Neural cell (in vitro differentiated cells): ENCODE results near the gene GLDC. TPM values are rescaled to one million over a fixed set of nuclear protein-coding genes. Genes with fewer than 3 reads are reported as not detected.

Experiments used
- H2AFZ ChIP-seq: fragments of 200-600, 300-800 bp; sonication (generic), shearing (Covaris generic); 2 replicates; pipeline ENCODE4 v1.6.0; 2014; ENCODE audit warnings: low read depth, mild to moderate bottlenecking, antibody characterized with exemption, low read length, moderate library complexity
- H3F3A ChIP-seq: fragments of 200-600 bp; shearing (Covaris generic); 2 replicates; pipeline ENCODE4 v1.6.1; 2016; ENCODE audit warnings: mild to moderate bottlenecking, moderate library complexity, mixed read lengths, antibody characterized with exemption, low read length; ENCODE audit not compliant: insufficient read depth, poor library complexity, severe bottlenecking
- H3K27ac ChIP-seq: fragments of 200-600, 300-800 bp; sonication (generic), shearing (Covaris generic); 2 replicates; pipeline ENCODE4 v1.5.1; 2014; ENCODE audit warnings: mild to moderate bottlenecking, low read length, moderate library complexity
- H3K27me3 ChIP-seq: fragments of 300-800, 200-600 bp; sonication (generic), shearing (Covaris generic); 2 replicates; pipeline ENCODE4 v1.6.0; 2014; ENCODE audit warnings: mild to moderate bottlenecking, low read depth, low read length, moderate library complexity; ENCODE audit not compliant: insufficient read depth
- H3K36me3 ChIP-seq: fragments of 300-800, 200-600 bp; sonication (generic), shearing (Covaris generic); 2 replicates; pipeline ENCODE4 v1.5.1; 2014; ENCODE audit warnings: mild to moderate bottlenecking, antibody characterized with exemption, low read length, moderate library complexity; ENCODE audit not compliant: insufficient read depth
- H3K4me2 ChIP-seq: fragments of 300-800, 200-600 bp; sonication (generic), shearing (Covaris generic); 2 replicates; pipeline ENCODE4 v1.6.0; 2014; ENCODE audit warnings: mild to moderate bottlenecking, low read length
- H3K4me3 ChIP-seq: fragments of 300-800, 200-600 bp; sonication (generic), shearing (Covaris generic); 2 replicates; pipeline ENCODE4 v1.5.1; 2014; ENCODE audit warnings: mild to moderate bottlenecking, low read length, moderate library complexity
- H3K79me2 ChIP-seq: fragments of 200-600 bp; shearing (Covaris generic); replicated peaks from 2 replicates; pipeline ENCODE4 v1.6.0; 2014; ENCODE audit warnings: mild to moderate bottlenecking, low read length, moderate library complexity; ENCODE audit not compliant: insufficient read depth
- H3K9ac ChIP-seq: fragments of 300-800, 200-600 bp; sonication (generic), shearing (Covaris generic); 2 replicates; pipeline ENCODE4 v1.6.1; 2016; ENCODE audit warnings: mild to moderate bottlenecking, low read length, mixed read lengths
- H3K9me2 ChIP-seq: fragments of 200-600 bp; shearing (Covaris generic); 2 replicates; pipeline ENCODE4 v1.6.1; 2016; ENCODE audit warnings: mild to moderate bottlenecking, low read length, mixed read lengths; ENCODE audit not compliant: insufficient read depth
- H3K9me3 ChIP-seq: fragments of 200-600, 300-800 bp; sonication (generic), shearing (Covaris generic); 2 replicates; pipeline ENCODE4 v1.6.1; 2016; ENCODE audit warnings: mild to moderate bottlenecking, mixed run types, low read length, moderate library complexity, mixed read lengths
- H4K20me1 ChIP-seq: fragments of 200-600 bp; shearing (Covaris generic); 2 replicates; pipeline ENCODE4 v1.6.1; 2016; ENCODE audit warnings: mild to moderate bottlenecking, mixed run types; ENCODE audit not compliant: insufficient read depth
- CTCF ChIP-seq: fragments of 450-650 bp; IDR thresholded peaks from 2 replicates; pipeline ENCODE4 v1.5.1; 2014; ENCODE audit warnings: antibody characterized with exemption, mild to moderate bottlenecking, moderate library complexity; ENCODE audit not compliant: poor library complexity, severe bottlenecking
- EP300 ChIP-seq: fragments of 450-650 bp; conservative IDR thresholded peaks from 2 replicates; pipeline ENCODE4 v1.6.1; 2014; ENCODE audit warnings: antibody characterized with exemption, mild to moderate bottlenecking, moderate library complexity; ENCODE audit not compliant: poor library complexity, severe bottlenecking
- EZH2 ChIP-seq: fragments of 200-600, 300-800 bp; shearing (Covaris generic), sonication (generic); IDR thresholded peaks from 2 replicates; pipeline ENCODE4 v1.6.1; 2014; ENCODE audit warnings: antibody characterized with exemption, low read length, borderline replicate concordance, mild to moderate bottlenecking; ENCODE audit not compliant: insufficient read depth, poor library complexity, severe bottlenecking
- MXI1 ChIP-seq: fragments of 450-650 bp; conservative IDR thresholded peaks from 2 replicates; pipeline ENCODE4 v1.6.1; 2014; ENCODE audit warnings: antibody characterized with exemption, mild to moderate bottlenecking; ENCODE audit not compliant: poor library complexity, severe bottlenecking
- POLR2AphosphoS5 ChIP-seq: IDR thresholded peaks from 2 replicates; pipeline ENCODE4 v1.6.1; 2012
- RAD21 ChIP-seq: fragments of 450-650 bp; conservative IDR thresholded peaks from 2 replicates; pipeline ENCODE4 v1.6.1; 2014; ENCODE audit warnings: antibody characterized with exemption, mild to moderate bottlenecking, moderate library complexity
- REST ChIP-seq: IDR thresholded peaks from 2 replicates; pipeline ENCODE4 v1.6.1; 2012; ENCODE audit warnings: borderline replicate concordance
- SMC3 ChIP-seq: fragments of 450-650 bp; conservative IDR thresholded peaks from 2 replicates; pipeline ENCODE4 v1.6.1; 2014; ENCODE audit warnings: antibody characterized with exemption, mild to moderate bottlenecking, moderate library complexity; ENCODE audit not compliant: poor library complexity
- TAF1 ChIP-seq: IDR thresholded peaks from 2 replicates; pipeline ENCODE4 v1.6.1; 2012; ENCODE audit warnings: low read depth
- polyA plus RNA-seq: library from polyadenylated mRNA; depleted of rRNA; stranded (reverse); fragments of >200 nt; gene quantifications from 2 replicates; pipeline ENCODE4 v1.2.3, GENCODE V29; 2014

Gene GLDC
- polyA plus RNA-seq, 1 donor from 2014 or later: 11.4 TPM

- Histone ChIP-seq H3K4me2 (no peak overlapping the region), H4K20me1 (no peaks in the 10 kb centered on the region), H3K9me2 (no peaks in the 10 kb centered on the region), H3F3A (no peaks in the 10 kb centered on the region), H3K4me3 (no peak overlapping the region), H3K27ac (no peak overlapping the region), H3K9ac (no peak overlapping the region), H2AFZ (no peak overlapping the region), H3K9me3 (no peaks in the 10 kb centered on the region), H3K36me3 (no peaks in the 10 kb centered on the region), H3K79me2 (no peaks in the 10 kb centered on the region), H3K27me3 (no peaks in the 10 kb centered on the region)
- TF ChIP-seq EZH2 (no peak), POLR2AphosphoS5 (no peak), EP300 (no peak)
Measured at GRCh38 chr9:6634444-6634843, 11.1 kb downstream of the GLDC start.

GRCh38 chr9:6633378-6633777 is 12.2 kb downstream of the GLDC start:
- Histone ChIP-seq H3F3A (no peaks in the 10 kb centered on the region), H3K27ac (no peak overlapping the region), H3K36me3 (no peaks in the 10 kb centered on the region), H3K4me2 (no peak overlapping the region), H4K20me1 (no peaks in the 10 kb centered on the region), H3K4me3 (no peak overlapping the region), H3K79me2 (no peaks in the 10 kb centered on the region), H3K9me2 (no peaks in the 10 kb centered on the region), H3K27me3 (no peaks in the 10 kb centered on the region), H3K9me3 (no peaks in the 10 kb centered on the region), H2AFZ (no peak overlapping the region), H3K9ac (no peak overlapping the region)
- TF ChIP-seq EZH2 (no peak), SMC3 (no peak), POLR2AphosphoS5 (no peak), EP300 (no peak), REST (no peak), TAF1 (no peak)

- no peaks in the 10 kb centered on the region for H3K36me3 ChIP-seq
- no peaks in the 10 kb centered on the region for H4K20me1 ChIP-seq
- no peaks in the 10 kb centered on the region for H3K9me3 ChIP-seq
- H3K9me2 ChIP-seq: no peaks in the 10 kb centered on the region
- no peak overlapping the region for H2AFZ ChIP-seq
- no peak overlapping the region for H3K4me2 ChIP-seq
- no peaks in the 10 kb centered on the region for H3K27me3 ChIP-seq
- H3K79me2 ChIP-seq: no peaks in the 10 kb centered on the region
- no peak overlapping the region for H3K9ac ChIP-seq
- no peaks in the 10 kb centered on the region for H3F3A ChIP-seq
- no peak overlapping the region for H3K4me3 ChIP-seq
- TF ChIP-seq MXI1 (no peak), RAD21 (no peak), SMC3 (no peak), REST (no peak), CTCF (no peak), EZH2 (no peak), TAF1 (no peak), POLR2AphosphoS5 (no peak), EP300 (no peak)
- no peak overlapping the region for H3K27ac ChIP-seq
Measured at GRCh38 chr9:6632516-6633183, 12.9 kb downstream of the GLDC start.
